ENCODE measurements around the gene BRAP.
A peak's percentile ranks its signal among the peaks of the same experiment; 100 is the strongest.

BRAP gene

GRCh38 chr12:111650912-111651311 lies 34.8 kb downstream of the BRAP start:
- H3K9ac ChIP-seq (ENCODE audit: insufficient read length, low read depth): no peak overlapping the region
- no peak for TF ChIP-seq ZNF274 (IDR thresholded peaks at IDR 0.05; ENCODE audit: low read depth, low read length)
- TF ChIP-seq SUZ12 (IDR thresholded peaks at IDR 0.05; ENCODE audit: extremely low read depth, insufficient read depth, insufficient read length): no peak
- no peak for TF ChIP-seq YY1 (IDR thresholded peaks at IDR 0.05; ENCODE audit: insufficient read depth, insufficient read length)
- peaks cover 84% of the 10 kb centered on the region for H3K36me3 ChIP-seq (ENCODE audit: insufficient read depth, insufficient read length, low read length)
- H3K9me3 ChIP-seq (ENCODE audit: insufficient read depth, low read length): no peaks in the 10 kb centered on the region
- H3K4me1 ChIP-seq (ENCODE audit: insufficient read depth, insufficient read length): no peaks in the 10 kb centered on the region
- H3K27me3 ChIP-seq (ENCODE audit: insufficient read depth, insufficient read length): no peaks in the 10 kb centered on the region
- DNase-seq (ENCODE audit: low read depth, low spot score): no peak
- no peak overlapping the region for H3K4me3 ChIP-seq (ENCODE audit: insufficient read length, low read depth)

GRCh38 chr12:111645433-111645832 lies 40.3 kb downstream of the BRAP start:
- no peak for DNase-seq (ENCODE audit: low read depth, low spot score)
- Histone ChIP-seq H3K9me3 (ENCODE audit: insufficient read depth, low read length) (no peaks in the 10 kb centered on the region), H3K4me3 (ENCODE audit: insufficient read length, low read depth) (no peak overlapping the region), H3K36me3 (ENCODE audit: insufficient read depth, insufficient read length, low read length) (peaks cover 64% of the 10 kb centered on the region), H3K27me3 (ENCODE audit: insufficient read depth, insufficient read length) (no peaks in the 10 kb centered on the region), H3K4me1 (ENCODE audit: insufficient read depth, insufficient read length) (peaks cover 8% of the 10 kb centered on the region), H3K9ac (ENCODE audit: insufficient read length, low read depth) (no peak overlapping the region)
- TF ChIP-seq YY1 (IDR thresholded peaks at IDR 0.05; ENCODE audit: insufficient read depth, insufficient read length) (no peak), ZNF274 (IDR thresholded peaks at IDR 0.05; ENCODE audit: low read depth, low read length) (no peak), SUZ12 (IDR thresholded peaks at IDR 0.05; ENCODE audit: extremely low read depth, insufficient read depth, insufficient read length) (no peak)

- no peak for DNase-seq (ENCODE audit: low read depth, low spot score)
- Histone ChIP-seq H3K4me3 (ENCODE audit: insufficient read length, low read depth) (no peak overlapping the region), H3K9ac (ENCODE audit: insufficient read length, low read depth) (no peak overlapping the region), H3K4me1 (ENCODE audit: insufficient read depth, insufficient read length) (peaks cover 8% of the 10 kb centered on the region), H3K9me3 (ENCODE audit: insufficient read depth, low read length) (no peaks in the 10 kb centered on the region), H3K36me3 (ENCODE audit: insufficient read depth, insufficient read length, low read length) (peaks cover 48% of the 10 kb centered on the region), H3K27me3 (ENCODE audit: insufficient read depth, insufficient read length) (no peaks in the 10 kb centered on the region)
- TF ChIP-seq YY1 (IDR thresholded peaks at IDR 0.05; ENCODE audit: insufficient read depth, insufficient read length) (no peak), SUZ12 (IDR thresholded peaks at IDR 0.05; ENCODE audit: extremely low read depth, insufficient read depth, insufficient read length) (no peak), ZNF274 (IDR thresholded peaks at IDR 0.05; ENCODE audit: low read depth, low read length) (no peak)
Measured at GRCh38 chr12:111643427-111643826, 42.3 kb downstream of the BRAP start.

- Histone ChIP-seq H3K36me3 (ENCODE audit: insufficient read depth, insufficient read length, low read length) (peaks cover 48% of the 10 kb centered on the region), H3K9ac (ENCODE audit: insufficient read length, low read depth) (no peak overlapping the region), H3K4me3 (ENCODE audit: insufficient read length, low read depth) (no peak overlapping the region), H3K27me3 (ENCODE audit: insufficient read depth, insufficient read length) (no peaks in the 10 kb centered on the region), H3K9me3 (ENCODE audit: insufficient read depth, low read length) (no peaks in the 10 kb centered on the region), H3K4me1 (ENCODE audit: insufficient read depth, insufficient read length) (peaks cover 8% of the 10 kb centered on the region)
- no peak for DNase-seq (ENCODE audit: low read depth, low spot score)
- no peak for TF ChIP-seq ZNF274 (IDR thresholded peaks at IDR 0.05; ENCODE audit: low read depth, low read length)
- TF ChIP-seq YY1 (IDR thresholded peaks at IDR 0.05; ENCODE audit: insufficient read depth, insufficient read length): no peak
- no peak for TF ChIP-seq SUZ12 (IDR thresholded peaks at IDR 0.05; ENCODE audit: extremely low read depth, insufficient read depth, insufficient read length)
Measured at GRCh38 chr12:111642681-111643426, 42.9 kb downstream of the BRAP start.

GRCh38 chr12:111640506-111640905 lies 45.2 kb downstream of the BRAP start:
- no peak for DNase-seq (ENCODE audit: low read depth, low spot score)
- Histone ChIP-seq H3K4me3 (ENCODE audit: insufficient read length, low read depth) (no peak overlapping the region), H3K36me3 (ENCODE audit: insufficient read depth, insufficient read length, low read length) (peaks cover 27% of the 10 kb centered on the region), H3K4me1 (ENCODE audit: insufficient read depth, insufficient read length) (peaks cover 14% of the 10 kb centered on the region), H3K27me3 (ENCODE audit: insufficient read depth, insufficient read length) (no peaks in the 10 kb centered on the region), H3K9me3 (ENCODE audit: insufficient read depth, low read length) (no peaks in the 10 kb centered on the region), H3K9ac (ENCODE audit: insufficient read length, low read depth) (no peak overlapping the region)
- TF ChIP-seq SUZ12 (IDR thresholded peaks at IDR 0.05; ENCODE audit: extremely low read depth, insufficient read depth, insufficient read length) (no peak), YY1 (IDR thresholded peaks at IDR 0.05; ENCODE audit: insufficient read depth, insufficient read length) (no peak), ZNF274 (IDR thresholded peaks at IDR 0.05; ENCODE audit: low read depth, low read length) (no peak)

- TF ChIP-seq SUZ12 (IDR thresholded peaks at IDR 0.05; ENCODE audit: extremely low read depth, insufficient read depth, insufficient read length): no peak
- TF ChIP-seq ZNF274 (IDR thresholded peaks at IDR 0.05; ENCODE audit: low read depth, low read length): no peak
- TF ChIP-seq YY1 (IDR thresholded peaks at IDR 0.05; ENCODE audit: insufficient read depth, insufficient read length): no peak
- no peaks in the 10 kb centered on the region for H3K9me3 ChIP-seq (ENCODE audit: insufficient read depth, low read length)
- peaks cover 13% of the 10 kb centered on the region for H3K36me3 ChIP-seq (ENCODE audit: insufficient read depth, insufficient read length, low read length)
- no peak overlapping the region for H3K9ac ChIP-seq (ENCODE audit: insufficient read length, low read depth)
- H3K4me3 ChIP-seq (ENCODE audit: insufficient read length, low read depth): no peak overlapping the region
- no peak for DNase-seq (ENCODE audit: low read depth, low spot score)
- H3K4me1 ChIP-seq (ENCODE audit: insufficient read depth, insufficient read length): peaks cover 9% of the 10 kb centered on the region
- no peaks in the 10 kb centered on the region for H3K27me3 ChIP-seq (ENCODE audit: insufficient read depth, insufficient read length)
Measured at GRCh38 chr12:111638556-111638955, 47.2 kb downstream of the BRAP start.

- Histone ChIP-seq H3K9ac (ENCODE audit: insufficient read length, low read depth) (peak overlapping the region; percentile 73), H3K9me3 (ENCODE audit: insufficient read depth, low read length) (no peaks in the 10 kb centered on the region), H3K27me3 (ENCODE audit: insufficient read depth, insufficient read length) (no peaks in the 10 kb centered on the region), H3K36me3 (ENCODE audit: insufficient read depth, insufficient read length, low read length) (no peaks in the 10 kb centered on the region), H3K4me1 (ENCODE audit: insufficient read depth, insufficient read length) (peaks cover 9% of the 10 kb centered on the region), H3K4me3 (ENCODE audit: insufficient read length, low read depth) (no peak overlapping the region)
- peak; percentile 63 for DNase-seq (ENCODE audit: low read depth, low spot score)
- no peak for TF ChIP-seq ZNF274 (IDR thresholded peaks at IDR 0.05; ENCODE audit: low read depth, low read length)
- no peak for TF ChIP-seq SUZ12 (IDR thresholded peaks at IDR 0.05; ENCODE audit: extremely low read depth, insufficient read depth, insufficient read length)
- no peak for TF ChIP-seq YY1 (IDR thresholded peaks at IDR 0.05; ENCODE audit: insufficient read depth, insufficient read length)
Measured at GRCh38 chr12:111636209-111636945, 49.4 kb downstream of the BRAP start.
